GM23338 (cell line): ENCODE data around the gene NXN. TPM values are rescaled to one million over a fixed set of nuclear protein-coding genes. Genes with fewer than 3 reads are reported as not detected.

ENCODE experiments used
- ATAC-seq: fragments of 200-7000 bp; cut with Tn5 transposase; 3 replicates; pipeline ENCODE4 v1.9.1; 2020
- DNase-seq: peaks from one replicate; pipeline ENCODE4 v3.0.0-alpha.2; 2015; ENCODE audit warnings: low spot score
- H2AFZ ChIP-seq: fragments of 200-600 bp; sonication (generic); 2 replicates; pipeline ENCODE4 v1.8.0; 2016; ENCODE audit warnings: antibody characterized with exemption, mild to moderate bottlenecking, moderate library complexity
- H3F3A ChIP-seq: fragments of 200-600 bp; sonication (generic); replicated peaks from 2 replicates; pipeline ENCODE4 v1.8.0; 2017; ENCODE audit warnings: antibody characterized with exemption, mixed run types, low read depth
- H3K27ac ChIP-seq: fragments of 200-600 bp; sonication (generic); 2 replicates; pipeline ENCODE4 v1.6.1; 2016; ENCODE audit warnings: low read depth
- H3K27me3 ChIP-seq: fragments of 200-600 bp; sonication (generic); 2 replicates; pipeline ENCODE4 v1.8.0; 2016; ENCODE audit warnings: mild to moderate bottlenecking, mixed run types, moderate library complexity; ENCODE audit not compliant: insufficient read depth
- H3K36me3 ChIP-seq: fragments of 200-600 bp; sonication (generic); 2 replicates; pipeline ENCODE4 v1.8.0; 2016; ENCODE audit warnings: mild to moderate bottlenecking; ENCODE audit not compliant: insufficient read depth
- H3K4me1 ChIP-seq: fragments of 200-600 bp; sonication (generic); 2 replicates; pipeline ENCODE4 v1.8.0; 2016; ENCODE audit warnings: mild to moderate bottlenecking, moderate library complexity; ENCODE audit not compliant: insufficient read depth
- H3K4me2 ChIP-seq: fragments of 200-600 bp; sonication (generic); 2 replicates; pipeline ENCODE4 v1.7.1; 2017; ENCODE audit warnings: mixed run types
- H3K4me3 ChIP-seq: fragments of 200-600 bp; sonication (generic); 2 replicates; pipeline ENCODE4 v1.6.1; 2016; ENCODE audit warnings: mixed run types
- H3K79me2 ChIP-seq: fragments of 200-600 bp; sonication (generic); replicated peaks from 2 replicates; pipeline ENCODE4 v1.8.0; 2017; ENCODE audit warnings: mild to moderate bottlenecking; ENCODE audit not compliant: insufficient read depth
- H3K9me2 ChIP-seq: fragments of 200-600 bp; sonication (generic); 2 replicates; pipeline ENCODE4 v1.8.0; 2017; ENCODE audit not compliant: insufficient read depth
- H4K20me1 ChIP-seq: fragments of 200-600 bp; sonication (generic); replicated peaks from 2 replicates; pipeline ENCODE4 v1.8.0; 2017; ENCODE audit warnings: mild to moderate bottlenecking; ENCODE audit not compliant: insufficient read depth
- H3K27ac Mint-ChIP-seq: 2 replicates; pipeline ENCODE4 v1.8.0; 2020; ENCODE audit warnings: inconsistent platforms, mild to moderate bottlenecking, moderate library complexity, mixed read lengths
- H3K27me3 Mint-ChIP-seq: 3 replicates; pipeline ENCODE4 v1.8.0; 2022; ENCODE audit warnings: low read depth, mild to moderate bottlenecking, moderate library complexity, mixed read lengths, inconsistent platforms; ENCODE audit not compliant: insufficient read depth, poor library complexity
- H3K36me3 Mint-ChIP-seq: 3 replicates; pipeline ENCODE4 v1.8.0; 2021; ENCODE audit warnings: low read depth, mild to moderate bottlenecking, inconsistent platforms, moderate library complexity, mixed read lengths
- H3K4me1 Mint-ChIP-seq: 3 replicates; pipeline ENCODE4 v1.8.0; 2020; ENCODE audit warnings: mild to moderate bottlenecking, inconsistent platforms, mixed read lengths
- H3K4me3 Mint-ChIP-seq: 3 replicates; pipeline ENCODE4 v1.8.0; 2021; ENCODE audit warnings: moderate library complexity, mild to moderate bottlenecking, inconsistent platforms, mixed read lengths
- H3K9me3 Mint-ChIP-seq: 3 replicates; pipeline ENCODE4 v1.8.0; 2020; ENCODE audit warnings: moderate library complexity, mild to moderate bottlenecking, inconsistent platforms, mixed read lengths
- CREB1 ChIP-seq: fragments of 250-450 bp; sonication (Bioruptor Pico); IDR thresholded peaks from 2 replicates; pipeline ENCODE4 v1.5.0; 2020; ENCODE audit warnings: low read depth, mild to moderate bottlenecking, moderate library complexity
- EZH2 ChIP-seq: fragments of 200-600 bp; sonication (generic); IDR thresholded peaks from one replicate; pipeline ENCODE4 v1.8.0; 2017; ENCODE audit warnings: antibody characterized with exemption, mild to moderate bottlenecking, low read depth; ENCODE audit not compliant: unreplicated experiment
- EZH2phosphoT487 ChIP-seq: fragments of 200-600 bp; sonication (generic); IDR thresholded peaks from one replicate; pipeline ENCODE4 v1.8.1; 2018; ENCODE audit warnings: antibody characterized with exemption; ENCODE audit not compliant: unreplicated experiment
- JUNB ChIP-seq: IDR thresholded peaks from one replicate; pipeline ENCODE4 v1.6.1; 2016; ENCODE audit warnings: antibody characterized with exemption; ENCODE audit not compliant: unreplicated experiment
- NANOG ChIP-seq: IDR thresholded peaks from 2 replicates; pipeline ENCODE4 v1.6.1; 2016; ENCODE audit warnings: antibody characterized with exemption, borderline replicate concordance
- POLR2AphosphoS5 ChIP-seq: IDR thresholded peaks from 2 replicates; pipeline ENCODE4 v1.6.1; 2016; ENCODE audit warnings: antibody characterized with exemption, low read depth
- STAT1 ChIP-seq: IDR thresholded peaks from one replicate; pipeline ENCODE4 v1.6.1; 2016; ENCODE audit warnings: antibody characterized with exemption; ENCODE audit not compliant: unreplicated experiment
- ZNF114 ChIP-seq: fragments of 250-450 bp; sonication (Bioruptor Pico); IDR thresholded peaks from 2 replicates; pipeline ENCODE4 v1.5.0; 2020; ENCODE audit warnings: mild to moderate bottlenecking, moderate library complexity
- ZNF331 ChIP-seq: fragments of 250-450 bp; sonication (Bioruptor Pico); IDR thresholded peaks from 2 replicates; pipeline ENCODE4 v1.5.0; 2020; ENCODE audit warnings: low read depth, mild to moderate bottlenecking, moderate library complexity
- long read RNA-seq: library from polyadenylated mRNA; unstranded; transcript quantifications from one replicate; pipeline ENCODE4 v2.0.0, GENCODE V29; 2020; ENCODE audit not compliant: unreplicated experiment
- polyA plus RNA-seq: library from polyadenylated mRNA; unstranded; fragments of >200 nt; fragmentation: Nextera tagmentation; extraction: Ambion mirVana; gene quantifications from 2 replicates; pipeline ENCODE4 v1.2.1, GENCODE V29; 2016
- total RNA-seq: library from RNA; depleted of rRNA; stranded (reverse); fragments of >200 nt; shearing (Covaris generic); gene quantifications from 2 replicates; pipeline ENCODE4 v1.2.3, GENCODE V29; 2014; rRNA removed
- TF ChIP-seq, protein P1 (sequence below), 2 experiments: fragments of 200-600 bp in 1 of 2; sonication (generic) in 1 of 2; conservative IDR thresholded peaks; 2 replicates each; pipeline versions ENCODE4 v1.5.1 to v1.6.1; 2016 to 2017; ENCODE audit warnings: antibody characterized with exemption in 2 of 2, low read depth in 2 of 2, mild to moderate bottlenecking in 2 of 2, moderate library complexity in 1 of 2
- TF ChIP-seq, protein P2 (sequence below): IDR thresholded peaks from 2 replicates; pipeline ENCODE4 v1.6.1; 2016; ENCODE audit warnings: antibody characterized with exemption
- TF ChIP-seq, protein P3 (sequence below): IDR thresholded peaks from one replicate; pipeline ENCODE4 v1.6.1; 2018; ENCODE audit warnings: antibody characterized with exemption; ENCODE audit not compliant: unreplicated experiment

Gene NXN
- total RNA-seq (90.4 and 105 TPM in 2 replicates), polyA plus RNA-seq (31.8 and 36.2 TPM in 2 replicates)
- long read RNA-seq, partial matches to known transcripts, result 3 of 17 reads
- long read RNA-seq, other reads (novel, unspliced or antisense), result 14 of 17 reads

DNA sequence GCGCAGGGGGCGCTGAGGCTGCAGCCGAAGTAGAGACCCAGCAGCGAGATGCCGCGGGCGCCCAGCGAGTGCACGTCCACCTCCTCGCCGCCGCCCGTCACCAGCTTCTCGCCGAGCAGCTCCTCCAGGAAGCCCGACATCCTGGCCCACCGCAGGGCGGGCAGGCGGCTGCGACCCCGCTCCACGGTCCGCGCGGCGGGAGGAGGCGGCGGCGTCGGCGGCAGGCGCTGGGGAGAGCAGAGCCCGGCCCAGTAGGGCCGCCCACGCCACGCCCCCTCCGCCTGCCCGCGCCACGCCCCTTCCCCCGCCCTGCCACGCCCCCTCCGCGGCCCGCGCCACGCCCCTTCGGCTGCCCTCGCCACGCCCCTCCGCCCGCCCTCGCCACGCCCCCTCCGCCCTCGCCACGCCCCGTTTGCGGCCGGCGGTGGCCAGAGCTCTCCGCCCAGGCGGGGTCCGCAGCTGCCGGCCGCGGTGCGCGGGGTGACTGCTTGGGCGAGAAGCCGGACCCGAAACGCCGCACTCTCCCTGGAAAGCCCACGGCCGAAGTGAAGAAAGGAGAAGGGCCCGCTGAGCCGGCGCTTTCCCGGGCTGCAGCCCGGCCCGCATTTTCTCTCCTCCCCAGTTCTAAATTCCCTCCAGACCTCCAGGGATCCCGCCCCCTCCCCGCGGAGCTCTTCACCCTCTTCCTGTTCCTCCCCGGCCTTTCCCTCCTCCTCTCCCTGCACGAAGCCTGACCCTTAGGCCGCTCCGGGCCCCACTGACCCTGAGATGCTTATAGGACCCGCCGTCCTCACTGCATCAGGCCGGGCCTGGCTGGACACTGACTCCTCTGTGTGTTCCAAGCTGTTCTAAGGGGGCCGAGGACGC, at the start of gene NXN:
TSS of gene NXN (minus strand) at position 238 of the 867 bp plus-strand sequence.
- Histone ChIP-seq H3K4me2 (peak within 1 kb of the TSS; percentile 90), H3K27ac (peak within 1 kb of the TSS; percentile 79; the same call in 1 of the 2 replicates), H2AFZ (peak within 1 kb of the TSS; percentile 74), H3K36me3 (no peaks in the 10 kb centered on the region), H3F3A (peaks cover 7% of the 10 kb centered on the region; the same call in 1 of the 2 replicates), H3K9me2 (no peaks in the 10 kb centered on the region), H3K27me3 (no peaks in the 10 kb centered on the region), H3K4me3 (peak within 1 kb of the TSS; percentile 78), H3K4me1 (peaks cover 38% of the 10 kb centered on the region), H4K20me1 (peaks cover 15% of the 10 kb centered on the region), H3K79me2 (peaks cover 41% of the 10 kb centered on the region)
- H3K9me3 Mint-ChIP-seq, result no peaks in the 10 kb centered on the region; the same call in 2 of the 3 replicates
- DNase-seq, result peak; percentile 78
- ATAC-seq, result peak; percentile 63
- no peaks in the 10 kb centered on the region; the same call in 2 of the 3 replicates for H3K36me3 Mint-ChIP-seq
- H3K4me3 Mint-ChIP-seq, result peak within 1 kb of the TSS; percentile 85
- H3K4me1 Mint-ChIP-seq, result peaks cover 38% of the 10 kb centered on the region
- TF ChIP-seq POLR2AphosphoS5, result peak; percentile 85
- no peak for TF ChIP-seq JUNB
- TF ChIP-seq, protein P1, sequence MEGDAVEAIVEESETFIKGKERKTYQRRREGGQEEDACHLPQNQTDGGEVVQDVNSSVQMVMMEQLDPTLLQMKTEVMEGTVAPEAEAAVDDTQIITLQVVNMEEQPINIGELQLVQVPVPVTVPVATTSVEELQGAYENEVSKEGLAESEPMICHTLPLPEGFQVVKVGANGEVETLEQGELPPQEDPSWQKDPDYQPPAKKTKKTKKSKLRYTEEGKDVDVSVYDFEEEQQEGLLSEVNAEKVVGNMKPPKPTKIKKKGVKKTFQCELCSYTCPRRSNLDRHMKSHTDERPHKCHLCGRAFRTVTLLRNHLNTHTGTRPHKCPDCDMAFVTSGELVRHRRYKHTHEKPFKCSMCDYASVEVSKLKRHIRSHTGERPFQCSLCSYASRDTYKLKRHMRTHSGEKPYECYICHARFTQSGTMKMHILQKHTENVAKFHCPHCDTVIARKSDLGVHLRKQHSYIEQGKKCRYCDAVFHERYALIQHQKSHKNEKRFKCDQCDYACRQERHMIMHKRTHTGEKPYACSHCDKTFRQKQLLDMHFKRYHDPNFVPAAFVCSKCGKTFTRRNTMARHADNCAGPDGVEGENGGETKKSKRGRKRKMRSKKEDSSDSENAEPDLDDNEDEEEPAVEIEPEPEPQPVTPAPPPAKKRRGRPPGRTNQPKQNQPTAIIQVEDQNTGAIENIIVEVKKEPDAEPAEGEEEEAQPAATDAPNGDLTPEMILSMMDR (conservative IDR thresholded peaks at IDR 0.05; ENCODE audit: low read depth in 2 of 2), result peak in 1 of 2 experiments; percentile 34; a peak in 1 of 4 replicates
- H3K27ac Mint-ChIP-seq, result no peak within 1 kb of the TSS
- peaks cover 18% of the 10 kb centered on the region for H3K27me3 Mint-ChIP-seq

GRCh38 chr17:1027044-1027443, 47.5 kb upstream of the NXN start:
- H3K4me3 ChIP-seq, result no peak overlapping the region
- H3K27ac Mint-ChIP-seq, result no peak overlapping the region
- peaks cover 9% of the 10 kb centered on the region for H3K27me3 Mint-ChIP-seq
- no peaks in the 10 kb centered on the region for H3F3A ChIP-seq
- no peak overlapping the region for H3K4me3 Mint-ChIP-seq
- no peak overlapping the region for H2AFZ ChIP-seq
- no peaks in the 10 kb centered on the region; the same call in 1 of the 2 replicates for H4K20me1 ChIP-seq
- no peaks in the 10 kb centered on the region for H3K79me2 ChIP-seq
- no peaks in the 10 kb centered on the region for H3K9me3 Mint-ChIP-seq
- no peaks in the 10 kb centered on the region for H3K27me3 ChIP-seq
- H3K36me3 Mint-ChIP-seq, result no peaks in the 10 kb centered on the region
- H3K4me2 ChIP-seq, result no peak overlapping the region
- no peaks in the 10 kb centered on the region for H3K36me3 ChIP-seq
- DNase-seq (no peak), ATAC-seq (no peak)
- no peaks in the 10 kb centered on the region for H3K4me1 ChIP-seq
- peaks cover 3% of the 10 kb centered on the region; the same call in 1 of the 3 replicates for H3K4me1 Mint-ChIP-seq
- no peak overlapping the region for H3K27ac ChIP-seq
- H3K9me2 ChIP-seq, result no peaks in the 10 kb centered on the region
- no peak for TF ChIP-seq EZH2phosphoT487
- TF ChIP-seq NANOG, result no peak
- TF ChIP-seq, protein P1 (conservative IDR thresholded peaks at IDR 0.05; ENCODE audit: low read depth in 2 of 2), result no peak
- no peak for TF ChIP-seq POLR2AphosphoS5
- TF ChIP-seq ZNF114 (CRISPR knock-in tag), result no peak
- TF ChIP-seq CREB1 (CRISPR knock-in tag), result no peak
- TF ChIP-seq JUNB, result no peak
- TF ChIP-seq, protein P2, sequence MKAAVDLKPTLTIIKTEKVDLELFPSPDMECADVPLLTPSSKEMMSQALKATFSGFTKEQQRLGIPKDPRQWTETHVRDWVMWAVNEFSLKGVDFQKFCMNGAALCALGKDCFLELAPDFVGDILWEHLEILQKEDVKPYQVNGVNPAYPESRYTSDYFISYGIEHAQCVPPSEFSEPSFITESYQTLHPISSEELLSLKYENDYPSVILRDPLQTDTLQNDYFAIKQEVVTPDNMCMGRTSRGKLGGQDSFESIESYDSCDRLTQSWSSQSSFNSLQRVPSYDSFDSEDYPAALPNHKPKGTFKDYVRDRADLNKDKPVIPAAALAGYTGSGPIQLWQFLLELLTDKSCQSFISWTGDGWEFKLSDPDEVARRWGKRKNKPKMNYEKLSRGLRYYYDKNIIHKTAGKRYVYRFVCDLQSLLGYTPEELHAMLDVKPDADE, result no peak
- no peak for TF ChIP-seq ZNF331 (CRISPR knock-in tag)
- no peak for TF ChIP-seq EZH2
- TF ChIP-seq, protein P3, sequence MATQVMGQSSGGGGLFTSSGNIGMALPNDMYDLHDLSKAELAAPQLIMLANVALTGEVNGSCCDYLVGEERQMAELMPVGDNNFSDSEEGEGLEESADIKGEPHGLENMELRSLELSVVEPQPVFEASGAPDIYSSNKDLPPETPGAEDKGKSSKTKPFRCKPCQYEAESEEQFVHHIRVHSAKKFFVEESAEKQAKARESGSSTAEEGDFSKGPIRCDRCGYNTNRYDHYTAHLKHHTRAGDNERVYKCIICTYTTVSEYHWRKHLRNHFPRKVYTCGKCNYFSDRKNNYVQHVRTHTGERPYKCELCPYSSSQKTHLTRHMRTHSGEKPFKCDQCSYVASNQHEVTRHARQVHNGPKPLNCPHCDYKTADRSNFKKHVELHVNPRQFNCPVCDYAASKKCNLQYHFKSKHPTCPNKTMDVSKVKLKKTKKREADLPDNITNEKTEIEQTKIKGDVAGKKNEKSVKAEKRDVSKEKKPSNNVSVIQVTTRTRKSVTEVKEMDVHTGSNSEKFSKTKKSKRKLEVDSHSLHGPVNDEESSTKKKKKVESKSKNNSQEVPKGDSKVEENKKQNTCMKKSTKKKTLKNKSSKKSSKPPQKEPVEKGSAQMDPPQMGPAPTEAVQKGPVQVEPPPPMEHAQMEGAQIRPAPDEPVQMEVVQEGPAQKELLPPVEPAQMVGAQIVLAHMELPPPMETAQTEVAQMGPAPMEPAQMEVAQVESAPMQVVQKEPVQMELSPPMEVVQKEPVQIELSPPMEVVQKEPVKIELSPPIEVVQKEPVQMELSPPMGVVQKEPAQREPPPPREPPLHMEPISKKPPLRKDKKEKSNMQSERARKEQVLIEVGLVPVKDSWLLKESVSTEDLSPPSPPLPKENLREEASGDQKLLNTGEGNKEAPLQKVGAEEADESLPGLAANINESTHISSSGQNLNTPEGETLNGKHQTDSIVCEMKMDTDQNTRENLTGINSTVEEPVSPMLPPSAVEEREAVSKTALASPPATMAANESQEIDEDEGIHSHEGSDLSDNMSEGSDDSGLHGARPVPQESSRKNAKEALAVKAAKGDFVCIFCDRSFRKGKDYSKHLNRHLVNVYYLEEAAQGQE, result no peak
- no peak for TF ChIP-seq STAT1
